Trophoblast cell (in vitro differentiated cells and primary cell): ENCODE measurements around the gene ZNF256.

ENCODE experiments used
- DNase-seq, 2 donors: peaks; one replicate each; pipeline ENCODE4 v3.0.0-alpha.2; 2016
- H2AFZ ChIP-seq: 2 replicates; pipeline ENCODE4 v1.6.1; 2013; ENCODE audit warnings: low read length, moderate library complexity, mild to moderate bottlenecking; ENCODE audit not compliant: insufficient read depth, poor library complexity
- H2AK5ac ChIP-seq: 2 replicates; pipeline ENCODE4 v1.6.1; 2013; ENCODE audit warnings: mild to moderate bottlenecking, low read length
- H2BK120ac ChIP-seq: 2 replicates; pipeline ENCODE4 v1.6.1; 2013; ENCODE audit warnings: low read length, mild to moderate bottlenecking, moderate library complexity; ENCODE audit not compliant: insufficient read depth, poor library complexity
- H2BK12ac ChIP-seq: 2 replicates; pipeline ENCODE4 v1.6.1; 2013; ENCODE audit warnings: mild to moderate bottlenecking, low read length, moderate library complexity
- H2BK5ac ChIP-seq: 2 replicates; pipeline ENCODE4 v1.6.1; 2013; ENCODE audit warnings: low read length, low read depth, moderate library complexity, mild to moderate bottlenecking; ENCODE audit not compliant: poor library complexity
- H3K14ac ChIP-seq: 2 replicates; pipeline ENCODE4 v1.6.1; 2013; ENCODE audit warnings: mild to moderate bottlenecking, low read length
- H3K18ac ChIP-seq: 2 replicates; pipeline ENCODE4 v1.6.1; 2013; ENCODE audit warnings: mild to moderate bottlenecking, low read length
- H3K23ac ChIP-seq: 2 replicates; pipeline ENCODE4 v1.6.1; 2013; ENCODE audit warnings: low read length
- H3K27ac ChIP-seq: 2 replicates; pipeline ENCODE4 v1.5.1; 2013; ENCODE audit warnings: low read depth, mild to moderate bottlenecking, inconsistent platforms, low read length, moderate library complexity
- H3K27me3 ChIP-seq: 2 replicates; pipeline ENCODE4 v1.6.1; 2013; ENCODE audit warnings: inconsistent platforms, mild to moderate bottlenecking, low read length, moderate library complexity; ENCODE audit not compliant: insufficient read depth
- H3K36me3 ChIP-seq, 2 experiments: 1 replicate in 1 of 2; 2 replicates in 1 of 2; pipeline ENCODE4 v1.6.1; 2013; ENCODE audit warnings: low read length in 2 of 2, mild to moderate bottlenecking in 2 of 2, moderate library complexity in 1 of 2; ENCODE audit not compliant: insufficient read depth in 2 of 2, control insufficient read depth in 1 of 2
- H3K4ac ChIP-seq: 2 replicates; pipeline ENCODE4 v1.6.1; 2013; ENCODE audit warnings: low read depth, mild to moderate bottlenecking, low read length, moderate library complexity
- H3K4me1 ChIP-seq, 2 experiments: 1 replicate in 1 of 2; 2 replicates in 1 of 2; pipeline ENCODE4 v1.6.1; 2013; ENCODE audit warnings: low read length in 2 of 2, mild to moderate bottlenecking in 2 of 2, moderate library complexity in 1 of 2; ENCODE audit not compliant: insufficient read depth in 2 of 2, control insufficient read depth in 1 of 2
- H3K4me2 ChIP-seq: 2 replicates; pipeline ENCODE4 v1.6.1; 2013; ENCODE audit warnings: inconsistent platforms, mild to moderate bottlenecking, low read length, moderate library complexity
- H3K4me3 ChIP-seq: 2 replicates; pipeline ENCODE4 v1.5.1; 2013; ENCODE audit warnings: mild to moderate bottlenecking, low read depth, low read length, inconsistent platforms
- H3K79me1 ChIP-seq: one replicate; pipeline ENCODE4 v1.6.1; 2013; ENCODE audit warnings: low read length
- H3K79me2 ChIP-seq: 2 replicates; pipeline ENCODE4 v1.6.1; 2013; ENCODE audit warnings: low read length, mild to moderate bottlenecking; ENCODE audit not compliant: control insufficient read depth, insufficient read depth, poor library complexity
- H3K9ac ChIP-seq: 2 replicates; pipeline ENCODE4 v1.6.1; 2013; ENCODE audit warnings: mild to moderate bottlenecking, low read length
- H3K9me3 ChIP-seq: 2 replicates; pipeline ENCODE4 v1.6.1; 2013; ENCODE audit warnings: low read depth, mild to moderate bottlenecking, control low read depth, inconsistent platforms, low read length; ENCODE audit not compliant: insufficient read depth
- H4K12ac ChIP-seq: 2 replicates; pipeline ENCODE4 v1.6.1; 2013; ENCODE audit warnings: low read depth, mild to moderate bottlenecking, low read length, moderate library complexity
- H4K8ac ChIP-seq: 2 replicates; pipeline ENCODE4 v1.6.1; 2013; ENCODE audit warnings: low read depth, mild to moderate bottlenecking, low read length, moderate library complexity
- H4K91ac ChIP-seq: one replicate; pipeline ENCODE4 v1.6.1; 2013; ENCODE audit warnings: low read depth, mild to moderate bottlenecking, low read length, moderate library complexity
- whole genome bisulfite sequencing: extraction: QIAGEN DNeasy Blood & Tissue Kit; methylation state at CpG from one replicate; pipeline ENCODE4 v1.1.7; 2013; ENCODE audit warnings: missing lambda C conversion rate; ENCODE audit not compliant: insufficient read length, insufficient coverage; ENCODE audit errors: extremely low coverage; 5-methylcytosine and 5-hydroxymethylcytosine counted together

The ZNF256 gene

DNA sequence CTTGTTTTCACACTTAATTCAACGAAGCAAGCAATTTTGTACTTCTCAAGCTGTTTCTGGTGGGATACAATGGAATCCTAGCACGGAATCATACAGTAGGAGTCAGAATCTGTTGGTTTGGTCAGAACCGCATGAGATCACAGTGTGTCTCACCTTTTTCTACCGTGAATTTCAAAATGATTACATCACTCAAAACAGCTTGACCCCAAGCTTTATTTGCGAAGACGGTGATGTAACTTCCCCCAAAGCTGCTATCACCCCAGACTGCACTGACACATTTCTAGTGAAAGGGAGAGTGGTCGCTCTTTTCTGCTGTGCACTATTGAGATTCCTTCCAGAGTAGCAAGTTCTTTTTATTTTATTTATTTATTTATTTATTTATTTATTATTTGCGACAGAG lies 17.3 kb upstream of the ZNF256 start:
- Histone ChIP-seq H3K14ac (no peak overlapping the region), H3K18ac (no peak overlapping the region), H4K12ac (no peak overlapping the region), H3K23ac (no peak overlapping the region), H2BK5ac (no peak overlapping the region), H3K9ac (no peak overlapping the region), H4K91ac (no peak overlapping the region), H3K4me3 (no peak overlapping the region), H2BK120ac (no peak overlapping the region), H4K8ac (no peak overlapping the region), H3K36me3 (no peaks in the 10 kb centered on the region), H2AK5ac (no peak overlapping the region), H3K9me3 (peaks cover 18% of the 10 kb centered on the region), H2BK12ac (no peak overlapping the region), H3K79me2 (no peaks in the 10 kb centered on the region), H3K4ac (no peak overlapping the region), H2AFZ (no peak overlapping the region), H3K27ac (no peak overlapping the region), H3K27me3 (no peaks in the 10 kb centered on the region), H3K4me2 (no peak overlapping the region), H3K79me1 (no peaks in the 10 kb centered on the region), H3K4me1 (no peaks in the 10 kb centered on the region)
- DNase-seq, result no peak
- WGBS, result no CpG with 5 or more reads among the region's 8 CpGs

DNA sequence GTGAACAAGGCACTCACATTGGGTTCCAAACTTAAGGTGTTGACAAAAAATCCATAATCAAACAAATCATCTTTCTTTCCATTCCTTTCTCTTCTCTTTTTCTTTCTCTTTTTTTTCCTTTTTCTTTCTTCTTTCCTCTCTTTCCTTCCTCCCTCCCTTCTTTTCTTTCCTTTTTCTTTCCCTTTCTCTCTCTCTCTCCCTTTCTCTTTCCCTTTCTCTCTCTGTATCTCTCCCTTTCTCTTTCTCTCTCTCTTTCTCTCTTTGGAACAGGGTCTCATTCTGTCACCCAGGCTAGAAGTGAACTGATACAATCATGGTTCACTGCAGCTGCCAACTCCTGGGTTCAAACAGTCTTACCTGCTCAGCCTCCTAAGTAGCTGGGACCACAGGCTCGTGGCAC lies 14.3 kb upstream of the ZNF256 start:
- Histone ChIP-seq H3K4me2 (no peak overlapping the region), H3K79me2 (no peaks in the 10 kb centered on the region), H3K27me3 (no peaks in the 10 kb centered on the region), H4K12ac (no peak overlapping the region), H3K4me3 (no peak overlapping the region), H3K14ac (no peak overlapping the region), H4K91ac (no peak overlapping the region), H2BK120ac (no peak overlapping the region), H3K27ac (no peak overlapping the region), H2BK12ac (no peak overlapping the region), H3K4ac (no peak overlapping the region), H3K4me1 (no peaks in the 10 kb centered on the region), H3K9ac (no peak overlapping the region), H3K36me3 (no peaks in the 10 kb centered on the region), H4K8ac (no peak overlapping the region), H3K9me3 (peaks cover 14% of the 10 kb centered on the region), H3K23ac (no peak overlapping the region), H2BK5ac (no peak overlapping the region), H3K18ac (no peak overlapping the region), H2AFZ (no peak overlapping the region), H3K79me1 (no peaks in the 10 kb centered on the region), H2AK5ac (no peak overlapping the region)
- no peak for DNase-seq
- WGBS, result no CpG with 5 or more reads among the region's 1 CpG

DNA sequence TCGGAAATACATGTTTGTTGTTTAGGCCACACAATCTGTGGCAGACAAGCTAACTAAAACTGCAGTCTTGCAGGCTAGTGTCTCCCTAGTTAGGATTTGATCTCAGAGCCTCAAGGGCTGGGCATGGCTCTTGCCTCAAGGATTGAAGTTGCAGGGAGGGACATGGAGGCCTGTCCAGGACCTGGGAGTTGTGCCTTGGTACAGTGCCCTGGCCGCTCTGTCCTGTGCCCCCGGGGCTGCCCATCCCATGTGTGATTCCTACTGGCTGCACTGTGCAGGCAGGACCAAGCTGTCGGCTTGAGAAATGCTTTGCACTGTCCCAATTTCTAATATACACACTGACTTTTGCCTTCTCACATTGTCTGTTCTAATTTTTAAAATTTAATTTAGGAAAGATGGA lies 7.5 kb upstream of the ZNF256 start:
- no CpG with 5 or more reads among the region's 4 CpGs for WGBS
- H4K12ac ChIP-seq, result no peak overlapping the region
- H2BK5ac ChIP-seq, result no peak overlapping the region
- no peak overlapping the region for H3K4ac ChIP-seq
- H3K4me1 ChIP-seq, result no peaks in the 10 kb centered on the region
- no peak overlapping the region for H3K18ac ChIP-seq
- no peak overlapping the region for H4K8ac ChIP-seq
- H2BK12ac ChIP-seq, result no peak overlapping the region
- H3K79me1 ChIP-seq, result no peaks in the 10 kb centered on the region
- no peak overlapping the region for H3K14ac ChIP-seq
- H2AK5ac ChIP-seq, result no peak overlapping the region
- DNase-seq, result no peak
- no peaks in the 10 kb centered on the region for H3K36me3 ChIP-seq
- no peak overlapping the region for H2BK120ac ChIP-seq
- H3K23ac ChIP-seq, result no peak overlapping the region
- peaks cover 29% of the 10 kb centered on the region for H3K9me3 ChIP-seq
- no peaks in the 10 kb centered on the region for H3K27me3 ChIP-seq
- no peak overlapping the region for H3K4me2 ChIP-seq
- no peak overlapping the region for H3K9ac ChIP-seq
- H4K91ac ChIP-seq, result no peak overlapping the region
- H3K4me3 ChIP-seq, result no peak overlapping the region
- no peak overlapping the region for H3K27ac ChIP-seq
- H2AFZ ChIP-seq, result no peak overlapping the region
- H3K79me2 ChIP-seq, result no peaks in the 10 kb centered on the region

- no peak overlapping the region for H3K23ac ChIP-seq
- H2AFZ ChIP-seq, result no peak overlapping the region
- H2AK5ac ChIP-seq, result no peak overlapping the region
- no peak overlapping the region for H2BK5ac ChIP-seq
- peaks cover 8% of the 10 kb centered on the region for H3K79me2 ChIP-seq
- H4K12ac ChIP-seq, result no peak overlapping the region
- H3K14ac ChIP-seq, result no peak overlapping the region
- peaks cover 0 to 2% of the 10 kb centered on the region in 2 experiments for H3K36me3 ChIP-seq
- no peak overlapping the region for H3K4ac ChIP-seq
- WGBS, result no CpG with 5 or more reads among the region's 12 CpGs
- peaks cover 3% of the 10 kb centered on the region for H3K79me1 ChIP-seq
- H3K27me3 ChIP-seq, result no peaks in the 10 kb centered on the region
- H3K9ac ChIP-seq, result no peak overlapping the region
- H3K18ac ChIP-seq, result no peak overlapping the region
- no peak overlapping the region for H4K91ac ChIP-seq
- no peak overlapping the region for H3K27ac ChIP-seq
- no peak overlapping the region for H2BK120ac ChIP-seq
- no peak overlapping the region for H2BK12ac ChIP-seq
- no peak overlapping the region for H3K4me3 ChIP-seq
- no peak overlapping the region for H4K8ac ChIP-seq
- peaks cover 28% of the 10 kb centered on the region for H3K9me3 ChIP-seq
- no peak for DNase-seq
- peaks cover 7 to 8% of the 10 kb centered on the region in 2 experiments for H3K4me1 ChIP-seq
- no peak overlapping the region for H3K4me2 ChIP-seq
Observed at GRCh38 chr19:57949702-57950101, 2.2 kb upstream of the ZNF256 start.
